ENCODE results near the gene RASGRF1.

- TF ChIP-seq POLR2A (IDR thresholded peaks at IDR 0.05; ENCODE audit: low read length) (no peak), GATA1 (IDR thresholded peaks at IDR 0.05; ENCODE audit: low read depth, low read length) (no peak)
Measured at GRCh38 chr15:78981532-78982313, 108.9 kb downstream of the RASGRF1 start.

Measured in erythroblast (primary cell).